Measurements from ENCODE around the gene SCYGR3. TPM values are rescaled to one million over a fixed set of nuclear protein-coding genes. Genes with fewer than 3 reads are reported as not detected.

The SCYGR3 gene
- total RNA-seq, 2 donors from 2014 or later = not detected

- no peak for ATAC-seq
- Histone ChIP-seq H3K9me3 (no peaks in the 10 kb centered on the region), H3K4me3 (no peak overlapping the region), H3K27me3 (no peaks in the 10 kb centered on the region), H3K27ac (no peak overlapping the region), H3K4me1 (no peaks in the 10 kb centered on the region), H3K36me3 (replicated peaks in 1 of 2; ENCODE audit: insufficient read depth in 1 of 2, low read depth in 2 of 2) (no peaks in the 10 kb centered on the region)
- TF ChIP-seq CTCF (IDR thresholded peaks at IDR 0.05) (no peak), POLR2A (IDR thresholded peaks at IDR 0.05) (no peak)
- intact Hi-C loops (cut with DNase I) = no loop called here
- no peak for DNase-seq
- 33 to 45% methylated on average over 1 of the region's 1 CpG for WGBS, 2 donors
Observed at GRCh38 chr2:227570615-227571014, 44.0 kb downstream of the SCYGR3 start.

DNA sequence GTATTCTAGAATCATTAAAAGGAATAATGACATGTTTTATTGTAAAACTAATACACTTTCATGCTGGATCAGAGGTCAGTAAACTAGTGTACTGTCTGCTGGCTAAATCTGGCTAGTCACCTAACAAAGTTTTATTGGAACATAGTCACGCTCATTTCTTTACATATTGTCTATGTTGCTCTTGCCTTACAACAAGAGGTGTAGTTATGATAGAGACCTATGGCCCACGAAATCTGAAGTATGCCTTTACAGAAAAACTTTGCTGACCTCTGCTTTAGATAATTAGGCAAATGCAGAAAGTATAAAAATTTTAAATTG is 45.8 kb downstream of the SCYGR3 start:
- DNase-seq (no peak), ATAC-seq (no peak)
- H3K4me1 ChIP-seq = no peaks in the 10 kb centered on the region
- intact Hi-C loops (cut with DNase I) = no loop called here
- 83 to 84% methylated on average over 2 of the region's 2 CpGs for WGBS, 2 donors
- H3K27ac ChIP-seq = no peak overlapping the region
- peaks cover 0 to 2% of the 10 kb centered on the region in 2 donors for H3K36me3 ChIP-seq (replicated peaks in 1 of 2; ENCODE audit: insufficient read depth in 1 of 2, low read depth in 2 of 2)
- no peak for TF ChIP-seq CTCF (IDR thresholded peaks at IDR 0.05)
- no peak for TF ChIP-seq POLR2A (IDR thresholded peaks at IDR 0.05)
- H3K4me3 ChIP-seq = no peak overlapping the region
- H3K9me3 ChIP-seq = no peaks in the 10 kb centered on the region
- H3K27me3 ChIP-seq = no peaks in the 10 kb centered on the region

- TF ChIP-seq POLR2A (IDR thresholded peaks at IDR 0.05) (no peak), CTCF (IDR thresholded peaks at IDR 0.05) (no peak)
- WGBS, 2 donors = 64 to 83% methylated on average over 3 of the region's 3 CpGs
- Histone ChIP-seq H3K4me1 (peaks cover 5% of the 10 kb centered on the region), H3K4me3 (no peak overlapping the region), H3K27ac (no peak overlapping the region), H3K9me3 (no peaks in the 10 kb centered on the region), H3K27me3 (no peaks in the 10 kb centered on the region), H3K36me3 (replicated peaks in 1 of 2; ENCODE audit: insufficient read depth in 1 of 2, low read depth in 2 of 2) (peaks cover 0 to 2% of the 10 kb centered on the region in 2 donors)
- DNase-seq (no peak), ATAC-seq (no peak)
- intact Hi-C loops (cut with DNase I) = no loop called here
Observed at GRCh38 chr2:227566012-227566411, 48.6 kb downstream of the SCYGR3 start.

DNA sequence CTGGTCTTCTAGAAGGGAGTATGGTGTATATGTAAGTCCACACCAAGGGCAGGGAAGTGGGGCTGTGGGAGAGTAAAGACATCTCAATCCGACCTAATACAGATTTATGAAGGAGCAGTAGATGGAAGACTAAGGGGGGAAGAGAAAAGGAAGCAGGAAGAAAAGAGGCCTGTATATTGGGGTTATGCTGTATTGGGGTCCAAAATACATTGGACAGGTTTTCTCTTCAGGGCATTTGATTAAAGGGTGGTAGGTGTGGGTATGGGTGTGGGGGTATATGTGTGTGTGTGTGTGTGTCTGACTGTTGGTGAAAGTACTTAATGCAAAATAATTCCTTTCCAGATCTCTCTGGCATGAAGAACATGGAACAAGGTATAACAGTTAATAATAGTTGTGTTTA is 49.6 kb downstream of the SCYGR3 start:
- Histone ChIP-seq H3K27me3 (no peaks in the 10 kb centered on the region), H3K9me3 (no peaks in the 10 kb centered on the region), H3K36me3 (replicated peaks in 1 of 2; ENCODE audit: insufficient read depth in 1 of 2, low read depth in 2 of 2) (peaks cover 0 to 2% of the 10 kb centered on the region in 2 donors), H3K27ac (no peak overlapping the region), H3K4me1 (peaks cover 5% of the 10 kb centered on the region), H3K4me3 (no peak overlapping the region)
- WGBS, 2 donors = 85 to 91% methylated on average over 1 of the region's 1 CpG
- no peak for DNase-seq
- intact Hi-C loops (cut with DNase I) = no loop called here
- ATAC-seq = no peak
- TF ChIP-seq POLR2A (IDR thresholded peaks at IDR 0.05) (no peak), CTCF (IDR thresholded peaks at IDR 0.05) (no peak)

Other genes with a start within 250 kb of the SCYGR3 start
- gene TM4SF20, start 235.5 kb downstream of the SCYGR3 start, total RNA-seq = not detected
- not detected for gene SCYGR1, start 226.9 kb downstream of the SCYGR3 start, total RNA-seq
- 10 to 100 TPM; 10.2 to 16.1 TPM for gene AGFG1, start 142.7 kb downstream of the SCYGR3 start, total RNA-seq
- gene SCYGR2, start 15.9 kb downstream of the SCYGR3 start, total RNA-seq = not detected
- gene SCYGR4, start 2.7 kb upstream of the SCYGR3 start, total RNA-seq = not detected
- not detected for gene SCYGR5, start 52.0 kb upstream of the SCYGR3 start, total RNA-seq
- gene SLC19A3, start 103.2 kb upstream of the SCYGR3 start, total RNA-seq = 10 to 100 TPM; 11.7 to 23.4 TPM
- gene SCYGR6, start 109.9 kb upstream of the SCYGR3 start, total RNA-seq = not detected
- gene SCYGR7, start 113.5 kb upstream of the SCYGR3 start, total RNA-seq = not detected
- gene SCYGR8, start 131.1 kb upstream of the SCYGR3 start, total RNA-seq = not detected
- gene CCL20, start 199.0 kb upstream of the SCYGR3 start, total RNA-seq = 1 to 10 TPM in 1 of 2 donors, not detected in 1; 2.6 TPM

All from body of pancreas (tissue), 4 donors.